HG03095 (cell line): Measurements from ENCODE around the gene TMEM120A.

ENCODE experiments used
- ATAC-seq: cut with Tn5 transposase; IDR thresholded peaks from one replicate; pipeline ENCODE4 v1.9.1; 2021; ENCODE audit warnings: moderate library complexity; ENCODE audit not compliant: unreplicated experiment

TMEM120A gene

DNA sequence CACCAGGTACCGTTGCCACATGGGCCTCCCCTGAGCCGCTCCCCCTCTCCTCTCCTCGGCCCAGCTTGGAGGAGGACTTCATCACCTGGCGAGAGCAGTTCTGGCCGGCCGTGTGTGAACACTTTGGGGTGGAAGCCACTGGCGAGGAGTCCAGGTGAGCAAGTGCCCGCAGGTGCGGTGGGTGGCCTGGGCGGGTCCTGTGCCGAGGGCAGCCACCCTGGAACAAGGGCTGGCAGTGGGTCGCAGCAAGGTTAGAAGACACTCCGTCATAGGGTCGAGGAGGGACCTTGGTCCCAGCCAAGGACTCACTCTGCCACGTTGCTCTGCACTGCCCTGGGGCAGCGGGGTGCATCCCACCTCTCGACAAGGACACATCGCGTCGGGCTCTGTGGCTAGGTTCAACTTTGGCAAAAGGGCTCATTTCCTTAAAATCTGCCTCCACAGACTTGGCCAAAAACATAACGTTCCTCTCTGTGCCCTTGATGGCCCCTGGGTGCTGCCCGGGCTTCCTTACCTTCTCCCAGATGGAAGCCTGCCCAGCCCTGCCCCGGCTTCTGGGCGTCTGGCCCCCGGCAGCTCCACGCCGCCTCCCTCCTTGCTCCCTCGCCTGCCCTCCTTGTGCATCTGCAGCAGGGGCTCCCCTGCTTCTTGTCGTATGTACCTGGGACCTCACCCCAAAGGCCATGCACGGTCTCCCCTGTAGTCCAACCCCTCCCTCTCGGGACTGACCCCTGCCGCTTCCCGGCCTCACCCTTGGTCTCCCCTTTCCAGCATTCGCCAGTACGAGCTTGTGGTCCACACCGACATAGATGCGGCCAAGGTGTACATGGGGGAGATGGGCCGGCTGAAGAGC, 12.7 kb downstream of the TMEM120A start:
- ATAC-seq, result no peak

DNA sequence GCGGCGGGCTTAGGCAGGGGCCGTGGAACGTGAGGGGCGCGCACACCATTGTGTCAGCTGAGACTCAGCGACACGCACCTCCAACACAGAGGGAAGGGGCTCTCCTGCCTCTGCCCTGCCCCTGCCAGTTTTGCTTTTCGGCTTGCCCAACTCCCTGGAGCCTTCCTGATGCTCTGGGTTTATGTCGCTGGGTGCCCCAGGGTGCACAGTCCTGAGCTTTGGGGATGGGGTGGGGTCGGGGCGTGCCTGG, 13.3 kb downstream of the TMEM120A start:
- no peak for ATAC-seq

DNA sequence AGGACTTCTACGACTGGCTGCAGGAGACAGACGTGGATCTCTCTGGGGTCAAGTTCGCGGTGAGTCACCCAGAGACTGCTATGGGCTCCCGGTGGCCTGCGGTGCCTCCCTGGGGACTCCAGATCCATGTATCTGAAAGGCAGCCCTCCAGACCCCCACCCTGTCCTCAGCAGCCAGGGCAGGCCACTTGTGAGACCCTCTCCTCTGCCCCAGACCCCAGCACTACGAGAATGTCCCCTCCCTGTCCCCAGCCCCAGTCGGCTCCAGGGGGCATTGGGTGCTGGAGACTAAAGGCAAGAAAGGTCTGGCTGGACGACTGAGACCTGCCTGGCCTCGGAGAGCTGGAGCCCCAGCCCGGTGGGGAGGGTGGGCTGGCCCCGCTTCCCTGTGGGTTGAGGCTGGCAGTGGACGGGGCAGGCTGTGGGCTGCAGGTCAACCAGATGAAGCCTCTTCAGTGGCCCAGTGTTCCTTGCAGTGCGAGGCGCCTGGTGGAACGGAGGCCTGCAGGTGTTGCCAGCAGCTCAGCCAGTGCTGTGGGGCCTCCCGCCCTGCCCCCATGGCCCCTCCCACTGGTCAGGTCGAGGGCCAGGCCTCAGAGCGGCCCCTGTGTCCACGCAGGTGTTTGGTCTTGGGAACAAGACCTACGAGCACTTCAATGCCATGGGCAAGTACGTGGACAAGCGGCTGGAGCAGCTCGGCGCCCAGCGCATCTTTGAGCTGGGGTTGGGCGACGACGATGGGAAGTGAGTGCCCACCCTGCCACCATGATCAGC, 13.8 kb downstream of the TMEM120A start:
- no peak for ATAC-seq

DNA sequence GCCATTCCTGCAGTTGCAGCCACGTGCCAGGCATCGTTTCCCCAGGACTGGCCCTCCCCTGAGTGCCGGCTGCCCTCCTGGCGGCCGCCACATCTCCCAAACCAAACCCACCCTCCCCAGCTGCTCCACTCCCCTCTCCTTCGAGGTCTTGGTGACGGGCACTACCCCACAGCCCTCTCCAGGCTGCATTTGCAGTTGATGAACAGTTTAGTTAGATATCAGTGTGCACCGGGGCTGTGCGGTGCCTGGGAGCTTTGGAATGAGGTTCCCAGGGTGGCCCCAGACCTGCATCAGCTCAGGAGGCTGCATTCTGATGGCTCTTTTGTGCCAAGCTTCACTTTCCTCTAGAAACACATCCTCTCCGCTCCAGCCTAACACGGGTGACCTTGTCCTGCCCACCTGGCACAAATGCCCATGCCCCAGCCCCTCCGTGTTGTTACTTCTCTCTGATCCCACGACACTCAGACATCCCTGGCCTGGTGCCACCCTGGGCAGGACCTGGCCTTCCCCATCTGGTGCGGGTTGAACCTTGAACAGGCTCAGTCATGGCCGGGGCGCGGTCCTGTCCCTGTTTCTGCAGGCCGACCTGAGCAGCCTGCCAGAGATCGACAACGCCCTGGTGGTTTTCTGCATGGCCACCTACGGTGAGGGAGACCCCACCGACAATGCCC, 14.5 kb downstream of the TMEM120A start:
- no peak for ATAC-seq

DNA sequence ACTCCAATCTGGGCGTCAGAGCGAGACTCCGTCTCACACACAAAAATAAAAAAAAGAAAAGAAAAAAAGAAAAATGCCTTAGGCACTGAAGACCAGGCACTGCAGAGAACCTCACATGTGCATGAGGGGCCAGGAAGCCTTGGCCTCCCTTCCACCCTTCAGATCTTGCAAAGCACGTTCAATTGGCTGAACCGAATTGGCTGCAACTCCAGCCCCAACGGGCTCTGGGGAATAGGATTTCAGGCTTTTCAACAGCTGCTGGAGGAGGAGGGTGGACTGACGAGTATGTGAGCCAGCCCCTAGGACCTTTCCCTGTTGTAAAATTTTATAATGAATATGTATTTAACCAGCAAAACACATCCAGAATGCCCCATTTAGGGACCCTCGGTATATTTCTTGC, 16.7 kb downstream of the TMEM120A start:
- no peak for ATAC-seq

DNA sequence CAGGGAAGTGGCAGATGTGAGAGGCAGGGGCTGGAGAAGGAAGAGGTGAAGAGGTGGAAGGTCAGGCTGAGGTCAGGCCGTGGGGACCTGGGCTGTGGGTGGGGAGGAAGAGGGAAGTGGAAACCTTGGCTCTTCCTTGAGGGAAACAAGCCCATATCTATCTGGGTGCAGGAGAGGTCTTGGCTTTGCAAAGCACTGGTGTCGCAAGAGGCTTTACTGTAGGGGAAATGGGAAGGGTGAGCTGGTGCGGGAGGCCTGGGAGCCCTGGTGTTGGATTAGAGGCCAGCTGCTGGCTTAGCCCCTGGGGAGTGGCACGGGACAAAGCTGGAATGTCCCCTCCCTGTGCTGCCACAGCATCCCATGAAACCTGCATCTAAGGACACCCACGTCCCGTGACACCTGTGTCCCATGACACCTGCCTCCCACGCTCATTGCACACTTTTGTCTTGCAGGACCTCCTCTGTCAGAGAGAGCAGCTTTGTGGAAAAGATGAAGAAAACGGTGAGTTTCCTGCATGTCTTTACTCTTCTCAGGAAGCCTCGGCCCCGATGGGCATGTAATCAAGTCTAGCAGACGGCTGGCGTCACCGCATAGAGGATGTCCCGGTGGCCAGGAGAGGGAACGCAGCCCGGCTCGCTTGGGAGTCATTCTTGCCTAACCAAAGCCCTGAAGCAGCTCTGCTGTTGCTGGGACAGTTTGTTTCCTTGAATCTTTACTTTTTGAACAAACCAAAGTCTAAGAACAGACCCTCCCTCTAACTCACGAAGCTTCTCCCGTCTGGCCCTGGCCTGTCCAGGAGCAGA, 22.2 kb downstream of the TMEM120A start:
- ATAC-seq, result no peak

DNA sequence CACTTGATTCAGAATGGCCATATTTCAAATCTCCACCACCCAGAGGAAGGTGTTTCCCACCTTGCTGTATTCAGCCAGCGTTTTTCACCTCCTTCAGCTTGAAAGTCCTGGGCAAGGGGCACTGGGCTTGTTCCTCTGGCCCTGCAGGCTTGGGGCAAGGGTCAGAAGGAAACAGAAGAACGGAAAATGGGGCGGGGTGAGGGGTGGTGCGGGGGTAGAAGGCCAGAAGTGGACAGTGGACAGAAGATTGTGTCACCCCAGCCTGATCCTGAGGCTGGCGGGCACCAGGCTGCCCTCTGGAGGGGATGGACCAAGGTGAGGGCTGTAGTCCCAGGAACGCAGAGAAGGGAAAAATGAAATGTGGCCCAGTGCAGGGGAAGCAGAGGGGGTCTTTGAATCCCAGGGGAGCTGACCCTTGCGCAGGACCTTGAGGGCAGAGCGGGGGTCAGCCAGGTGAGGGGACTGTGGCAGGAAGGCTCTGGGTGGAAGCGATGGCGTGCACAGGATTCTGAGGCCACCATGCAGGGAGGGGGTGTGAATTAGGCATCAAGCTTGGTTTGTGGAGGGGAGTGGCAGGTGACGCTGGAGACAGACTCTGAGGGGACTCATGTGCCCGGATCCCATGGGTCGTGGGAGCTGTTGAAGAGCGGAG, 23.0 kb downstream of the TMEM120A start:
- ATAC-seq, result no peak

DNA sequence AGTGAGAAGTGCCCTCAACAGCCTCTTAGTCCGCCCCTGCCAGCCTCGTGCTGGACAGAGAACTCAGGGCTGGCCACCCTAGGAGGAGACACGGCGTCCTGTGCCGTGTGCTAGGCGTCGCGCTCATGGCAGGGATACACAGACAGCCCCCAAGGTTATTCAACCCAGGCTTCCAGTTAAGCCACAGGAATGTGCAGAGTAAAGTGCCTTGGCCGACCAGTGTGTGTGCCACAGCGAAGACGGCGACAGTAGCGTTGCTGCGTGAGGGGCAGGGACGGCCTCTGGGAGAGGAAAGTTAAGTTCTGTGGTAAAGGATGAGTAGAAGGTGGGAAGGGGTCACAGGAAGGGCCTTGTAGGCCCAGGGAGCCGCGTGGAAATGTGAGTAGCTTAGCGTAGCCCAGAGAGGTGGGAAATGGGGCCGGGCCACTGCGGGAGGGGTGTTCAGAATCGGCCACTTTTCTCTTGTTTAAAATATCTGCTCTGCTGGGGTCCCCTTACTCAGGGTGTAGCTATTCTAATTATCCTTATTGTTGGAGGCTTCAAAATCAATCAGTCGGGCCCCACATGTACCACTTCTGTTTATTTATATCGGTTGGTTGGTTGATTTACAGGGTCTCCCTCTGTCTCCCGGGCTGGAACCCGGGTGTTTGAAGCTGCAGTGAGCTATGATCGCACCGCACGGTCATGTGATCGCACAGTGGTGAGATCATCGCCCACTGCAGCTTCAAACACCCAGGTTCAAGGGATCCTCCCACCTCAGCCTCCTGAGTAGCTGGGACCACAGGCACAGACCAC, 24.5 kb downstream of the TMEM120A start:
- no peak for ATAC-seq

DNA sequence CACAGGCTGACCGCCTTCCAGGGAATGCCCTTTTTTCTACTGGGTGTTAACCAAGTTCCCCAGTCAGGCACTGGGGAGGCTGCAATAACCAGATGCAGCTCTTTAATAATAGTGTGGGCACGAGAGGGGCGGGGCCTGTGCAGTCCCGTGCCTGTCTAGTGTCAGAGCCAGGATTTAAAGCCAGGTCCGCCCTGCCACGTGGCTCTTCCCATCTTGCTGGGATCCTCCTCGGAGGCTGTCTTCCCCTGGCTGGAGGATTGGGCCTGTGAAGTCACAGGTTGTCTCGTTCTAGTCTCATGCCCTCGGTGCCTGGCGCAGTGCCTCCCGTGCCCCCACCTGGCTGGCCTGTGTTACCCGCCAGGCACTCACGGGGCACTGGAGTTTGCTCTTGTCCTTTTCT, 25.2 kb downstream of the TMEM120A start:
- no peak for ATAC-seq

DNA sequence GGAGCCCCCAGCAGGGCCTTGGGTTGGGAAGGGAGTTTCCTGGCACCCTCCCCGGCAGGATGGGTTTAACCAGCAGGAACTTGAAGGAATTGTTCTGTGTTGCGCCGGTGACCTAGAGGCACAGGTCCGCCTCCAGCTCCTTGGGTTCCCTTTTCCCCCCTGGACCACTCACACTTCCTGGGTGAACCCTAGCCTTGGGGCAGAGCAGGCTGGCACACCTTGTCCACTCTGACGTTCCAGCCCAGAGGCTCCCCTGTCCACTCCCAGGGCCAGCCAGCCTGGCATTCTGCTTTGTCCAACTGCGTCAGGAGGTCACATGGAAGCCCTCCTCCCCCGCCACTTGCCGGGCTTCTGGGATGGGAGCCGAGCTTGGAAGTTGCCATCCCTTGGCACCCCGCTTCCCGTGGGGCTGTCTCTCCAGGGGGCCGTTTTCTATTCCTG, 25.8 kb downstream of the TMEM120A start:
- no peak for ATAC-seq

DNA sequence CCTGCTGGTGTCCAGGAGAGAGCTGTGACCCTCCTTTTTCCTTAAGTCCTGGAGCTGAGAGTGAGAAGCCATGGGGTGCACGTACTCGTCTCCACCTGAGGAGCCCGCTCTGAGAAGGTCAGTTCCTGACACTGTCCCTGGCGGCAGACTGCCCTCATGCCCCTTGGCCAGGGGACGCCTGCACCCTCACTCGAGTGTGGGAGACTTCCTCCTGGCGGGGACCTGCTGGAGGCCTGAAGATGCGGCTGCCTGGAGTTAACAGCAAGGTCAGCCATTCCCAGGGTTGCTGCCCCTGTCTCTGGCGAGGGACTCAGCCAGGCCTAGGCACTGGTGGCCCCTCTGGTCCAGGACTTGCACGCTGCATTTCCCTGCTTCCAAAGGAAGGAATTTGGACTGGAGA, 26.4 kb downstream of the TMEM120A start:
- no peak for ATAC-seq

DNA sequence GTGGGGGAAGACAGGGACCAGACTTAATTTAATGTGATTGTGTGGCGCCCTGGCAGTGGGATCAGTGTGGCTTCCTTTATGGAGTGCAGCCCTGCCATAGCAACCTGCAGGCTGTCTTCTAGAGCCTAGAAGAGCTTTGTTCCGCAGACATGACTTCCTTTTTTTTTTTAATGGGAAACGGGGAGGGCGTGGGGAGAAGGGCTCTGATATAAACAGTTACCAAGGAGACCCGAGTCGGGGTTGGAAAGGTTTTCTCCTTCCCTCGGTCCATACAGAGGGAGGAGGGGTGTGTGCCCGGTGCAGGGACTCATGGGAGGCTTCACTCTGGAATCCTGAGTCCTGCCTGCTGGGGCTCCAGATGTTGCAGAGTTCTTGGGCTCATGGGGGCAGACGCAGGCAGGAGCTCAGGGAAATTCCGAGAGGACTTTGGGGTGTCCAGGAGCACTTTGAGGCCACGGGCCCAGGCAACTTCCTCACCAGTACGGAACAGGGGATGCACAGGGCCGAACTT, 26.9 kb downstream of the TMEM120A start:
- no peak for ATAC-seq

DNA sequence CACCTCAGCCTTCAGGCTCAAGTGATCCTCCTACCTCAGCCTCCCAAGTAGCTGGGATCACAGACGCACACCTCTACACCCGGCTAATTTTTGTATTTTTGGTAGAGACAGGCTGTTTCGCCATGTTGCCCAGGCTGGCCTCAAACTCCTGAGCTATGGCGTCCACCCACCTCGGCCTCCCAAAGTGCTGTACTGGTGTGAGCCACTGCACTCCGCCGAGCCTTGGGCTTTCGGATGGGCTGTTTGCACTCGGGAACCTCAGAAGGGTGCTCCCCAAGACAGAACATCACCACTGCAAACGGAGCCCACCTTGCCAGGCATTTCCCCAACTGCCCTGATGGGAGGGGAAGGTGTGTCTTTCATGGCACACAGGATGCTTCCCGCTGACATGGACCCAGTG, 27.3 kb downstream of the TMEM120A start:
- ATAC-seq, result no peak

DNA sequence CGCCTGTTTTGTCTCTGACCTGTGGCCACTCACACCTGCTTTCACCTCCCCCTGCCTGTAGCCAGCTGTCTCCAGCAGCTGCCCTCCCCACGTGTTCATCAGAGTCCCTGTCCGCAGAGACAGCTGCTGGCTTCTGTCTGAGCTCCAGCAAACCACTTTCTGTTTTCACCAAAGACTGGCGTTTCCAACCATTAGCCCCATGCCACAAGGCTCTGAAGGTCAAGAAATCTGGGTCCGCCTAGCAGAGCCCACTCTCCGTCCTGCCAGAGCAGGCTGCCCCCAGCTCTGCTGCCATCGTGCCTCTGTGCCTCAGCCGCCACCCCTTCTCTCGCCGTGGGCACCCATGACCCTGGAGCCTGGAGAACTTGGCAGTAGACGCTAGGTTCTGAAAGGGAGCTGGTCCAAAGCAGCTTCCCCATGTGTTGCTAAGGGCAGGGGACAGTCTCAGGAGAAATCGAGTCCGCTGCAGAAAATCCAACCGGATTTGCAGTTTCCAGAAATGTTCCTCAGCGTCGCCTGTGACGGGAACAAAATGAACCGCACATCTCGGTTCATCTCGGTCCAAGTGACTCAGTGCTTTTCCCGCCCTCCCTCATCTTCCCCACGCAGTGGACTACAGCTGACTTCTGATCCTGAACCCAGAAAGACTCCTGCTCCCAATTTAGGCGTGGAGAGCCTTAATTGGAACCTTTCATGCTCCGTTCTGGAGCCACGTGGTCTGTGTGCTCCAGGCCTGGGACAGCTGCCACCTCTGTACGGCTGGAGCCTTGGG, 28.0 kb downstream of the TMEM120A start:
- ATAC-seq, result no peak

DNA sequence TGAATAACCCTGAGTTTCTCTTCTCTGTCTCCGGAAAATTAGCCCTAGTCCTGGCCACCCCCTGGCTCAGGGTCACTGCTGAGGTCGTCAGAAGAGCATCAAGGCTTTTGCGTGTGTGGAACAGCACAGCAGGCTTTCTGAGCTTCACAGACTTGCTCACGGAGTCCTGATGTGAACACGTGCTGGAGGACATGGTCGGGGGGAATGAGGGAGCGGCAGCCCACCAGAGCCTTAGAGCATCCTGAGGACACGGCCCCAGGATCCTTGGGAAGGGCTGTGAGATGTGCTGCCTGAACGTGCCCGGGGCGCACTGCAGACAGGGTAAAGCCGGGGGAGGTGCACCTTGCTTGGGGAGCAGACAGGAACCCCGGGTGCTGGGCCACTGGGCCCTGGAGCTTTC, 28.8 kb downstream of the TMEM120A start:
- ATAC-seq, result no peak

DNA sequence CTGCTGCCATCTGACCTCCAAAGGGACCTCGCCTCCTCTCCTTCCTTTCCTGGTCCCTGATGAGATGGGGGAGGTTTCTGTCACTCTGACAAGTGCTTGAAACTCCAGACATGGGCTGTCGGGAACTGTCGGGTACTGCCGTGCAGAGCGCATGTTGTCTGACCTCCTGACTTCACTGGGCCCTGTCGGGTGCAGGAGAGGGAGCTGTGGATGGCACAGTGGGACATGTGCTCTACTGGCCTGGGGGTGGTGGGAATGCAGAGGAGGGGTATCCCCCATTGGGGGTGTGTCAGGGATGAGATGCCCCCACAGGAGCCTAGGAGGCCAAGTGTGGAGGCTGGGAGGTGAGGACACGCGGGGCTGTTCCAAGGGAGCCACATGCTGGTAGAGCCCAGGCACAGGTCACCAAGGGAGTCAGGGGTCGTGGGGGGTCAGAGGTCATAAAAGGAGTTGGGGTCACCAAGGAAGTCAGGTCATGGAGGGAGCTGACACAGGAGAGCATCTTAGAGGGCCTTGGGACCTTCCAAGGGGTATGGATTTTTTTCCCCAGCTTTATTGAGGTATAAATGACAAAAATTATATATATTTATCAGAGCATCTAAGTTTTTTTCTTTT, 30.9 kb downstream of the TMEM120A start:
- no peak for ATAC-seq

DNA sequence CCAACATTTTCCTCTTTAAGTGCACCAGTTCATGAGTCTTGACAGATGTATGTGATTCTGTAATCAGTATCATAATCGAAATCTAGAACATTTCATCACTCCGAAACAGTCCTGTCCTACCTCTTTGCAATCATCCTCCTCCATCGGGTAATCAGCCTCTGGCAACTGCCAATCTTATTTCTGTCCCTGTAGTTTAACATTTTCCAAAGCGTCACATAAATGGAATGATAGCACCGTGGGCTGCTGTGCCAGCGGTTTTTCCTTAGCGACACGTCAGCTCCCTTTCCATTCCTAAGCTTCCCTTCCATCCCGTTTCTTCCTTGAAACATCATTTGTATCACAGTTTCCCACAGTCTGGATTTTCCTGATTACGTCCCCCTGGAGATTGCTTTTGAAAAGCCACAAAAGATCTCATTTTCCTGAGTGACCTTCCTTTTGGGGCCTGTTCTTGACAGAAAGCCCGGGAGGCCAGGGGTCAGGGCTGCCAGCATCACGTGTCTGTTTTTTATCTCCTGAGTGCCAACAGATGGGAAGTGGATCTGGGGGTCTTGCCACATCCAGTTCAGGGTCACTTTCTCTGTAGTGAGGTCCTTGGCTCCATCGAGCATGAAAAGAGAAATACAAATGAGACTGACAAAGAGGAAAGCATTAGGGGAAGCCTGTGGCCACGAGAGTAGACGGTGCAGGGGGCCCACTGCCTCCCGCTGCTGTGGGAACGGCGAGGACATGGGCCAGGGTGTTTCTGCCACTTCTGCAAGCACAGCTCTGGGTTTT, 31.6 kb downstream of the TMEM120A start:
- ATAC-seq, result no peak

DNA sequence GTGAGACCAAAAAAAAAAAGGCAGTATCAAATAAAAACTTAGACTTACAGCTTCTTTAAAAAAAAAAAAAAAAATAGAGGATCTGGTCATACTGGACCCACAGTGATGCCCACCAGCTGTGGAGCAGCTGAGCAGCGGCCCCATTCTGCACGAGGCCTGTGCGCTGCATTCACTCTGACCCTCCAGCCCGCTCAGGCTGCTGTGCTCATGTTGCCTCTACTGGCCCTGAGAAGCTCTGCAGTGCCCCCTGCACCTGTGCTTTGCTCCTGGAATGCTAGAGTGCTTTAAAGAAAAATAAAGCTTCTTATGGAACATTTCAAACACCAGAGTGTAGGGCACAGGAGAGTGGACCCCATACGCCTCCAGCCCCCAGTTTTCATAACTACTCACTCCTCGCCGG, 33.2 kb downstream of the TMEM120A start:
- no peak for ATAC-seq
